Mesenchymal stem cell (in vitro differentiated cells and primary cell): ENCODE results near the gene FOXD4.
"Not testable (repeated sequence)": the region's sequence is repeated elsewhere in the genome, so short reads cannot be mapped to it uniquely, and the experiment has no call there.

ENCODE experiments used
- DNase-seq: peaks from one replicate; pipeline ENCODE4 v3.0.0-alpha.2; 2013
- H2AFZ ChIP-seq: one replicate; pipeline ENCODE4 v1.6.1; 2013; ENCODE audit warnings: low read depth, mild to moderate bottlenecking, control low read depth, inconsistent platforms, low read length, moderate library complexity
- H2AK5ac ChIP-seq: 2 replicates; pipeline ENCODE4 v1.6.1; 2013; ENCODE audit warnings: low read length, moderate library complexity, mild to moderate bottlenecking, inconsistent platforms; ENCODE audit not compliant: severe bottlenecking
- H2BK120ac ChIP-seq: one replicate; pipeline ENCODE4 v1.6.1; 2013; ENCODE audit warnings: low read depth, mild to moderate bottlenecking, inconsistent platforms, low read length, moderate library complexity
- H2BK12ac ChIP-seq, 2 experiments: one replicate each; pipeline ENCODE4 v1.6.1; 2013; ENCODE audit warnings: inconsistent platforms in 2 of 2, low read length in 2 of 2, mild to moderate bottlenecking in 2 of 2, moderate library complexity in 2 of 2, control low read depth in 1 of 2
- H2BK15ac ChIP-seq: one replicate; pipeline ENCODE4 v1.6.1; 2013; ENCODE audit warnings: mild to moderate bottlenecking, low read depth, inconsistent platforms; ENCODE audit not compliant: poor library complexity, severe bottlenecking
- H2BK5ac ChIP-seq: 2 replicates; pipeline ENCODE4 v1.6.1; 2013; ENCODE audit warnings: low read depth, mild to moderate bottlenecking, low read length, control low read depth, inconsistent platforms; ENCODE audit not compliant: poor library complexity, severe bottlenecking
- H3K14ac ChIP-seq, 2 experiments: one replicate each; pipeline ENCODE4 v1.6.1; 2013; ENCODE audit warnings: inconsistent platforms in 2 of 2, low read length in 2 of 2, control low read depth in 1 of 2, mild to moderate bottlenecking in 1 of 2, moderate library complexity in 1 of 2
- H3K18ac ChIP-seq, 2 experiments: one replicate each; pipeline ENCODE4 v1.6.1; 2013; ENCODE audit warnings: inconsistent platforms in 2 of 2, low read length in 2 of 2, control low read depth in 1 of 2, low read depth in 1 of 2, mild to moderate bottlenecking in 1 of 2
- H3K23ac ChIP-seq, 2 experiments: one replicate each; pipeline ENCODE4 v1.6.1; 2013; ENCODE audit warnings: inconsistent platforms in 2 of 2, low read length in 2 of 2, mild to moderate bottlenecking in 2 of 2, moderate library complexity in 2 of 2, control low read depth in 1 of 2
- H3K27ac ChIP-seq: 2 replicates; pipeline ENCODE4 v1.5.1; 2013; ENCODE audit warnings: mild to moderate bottlenecking, moderate library complexity, low read length, control low read depth, inconsistent platforms; ENCODE audit not compliant: poor library complexity, severe bottlenecking
- H3K27me3 ChIP-seq, 2 experiments: 2 replicates each; pipeline versions ENCODE4 v1.6.1 to v1.7.0; 2013; ENCODE audit warnings: low read length in 2 of 2, mild to moderate bottlenecking in 2 of 2, moderate library complexity in 2 of 2, control low read depth in 1 of 2, inconsistent platforms in 1 of 2; ENCODE audit not compliant: control insufficient read depth in 1 of 2, insufficient read depth in 1 of 2
- H3K36me3 ChIP-seq, 2 experiments: 2 replicates each; pipeline versions ENCODE4 v1.6.1 to v1.7.0; 2013; ENCODE audit warnings: low read length in 2 of 2, control low read depth in 1 of 2, inconsistent platforms in 1 of 2, low read depth in 1 of 2, mild to moderate bottlenecking in 1 of 2; ENCODE audit not compliant: insufficient read depth in 2 of 2, control insufficient read depth in 1 of 2
- H3K4ac ChIP-seq, 2 experiments: one replicate each; pipeline ENCODE4 v1.6.1; 2013; ENCODE audit warnings: inconsistent platforms in 2 of 2, low read length in 2 of 2, mild to moderate bottlenecking in 2 of 2, moderate library complexity in 2 of 2, control low read depth in 1 of 2, low read depth in 1 of 2
- H3K4me1 ChIP-seq: 2 replicates; pipeline ENCODE4 v1.6.1; 2013; ENCODE audit warnings: low read depth, low read length, control low read depth; ENCODE audit not compliant: control insufficient read depth, insufficient read depth
- H3K4me2 ChIP-seq: 2 replicates; pipeline ENCODE4 v1.6.1; 2013; ENCODE audit warnings: low read length, mild to moderate bottlenecking, inconsistent platforms; ENCODE audit not compliant: poor library complexity, severe bottlenecking
- H3K4me3 ChIP-seq, 2 experiments: 2 replicates each; pipeline versions ENCODE4 v1.5.1 to v1.7.0; 2013; ENCODE audit warnings: low read length in 2 of 2, mild to moderate bottlenecking in 2 of 2, control low read depth in 1 of 2, low read depth in 1 of 2; ENCODE audit not compliant: insufficient read depth in 1 of 2
- H3K79me1 ChIP-seq: replicated peaks from 2 replicates; pipeline ENCODE4 v1.6.1; 2013; ENCODE audit warnings: mild to moderate bottlenecking, control low read depth, low read length, inconsistent platforms; ENCODE audit not compliant: poor library complexity, severe bottlenecking
- H3K9ac ChIP-seq: 2 replicates; pipeline ENCODE4 v1.7.0; 2013; ENCODE audit warnings: mild to moderate bottlenecking, low read length, moderate library complexity
- H3K9me3 ChIP-seq: 2 replicates; pipeline ENCODE4 v1.7.0; 2013; ENCODE audit warnings: mild to moderate bottlenecking, low read length; ENCODE audit not compliant: control insufficient read depth
- H4K8ac ChIP-seq: one replicate; pipeline ENCODE4 v1.6.1; 2013; ENCODE audit warnings: inconsistent platforms, mild to moderate bottlenecking, low read length, moderate library complexity
- H4K91ac ChIP-seq: one replicate; pipeline ENCODE4 v1.6.1; 2013; ENCODE audit warnings: mild to moderate bottlenecking, low read length, inconsistent platforms
- WGBS: methylation state at CpG from one replicate; pipeline ENCODE4 v1.1.7; 2013; ENCODE audit warnings: mixed read lengths; 5-methylcytosine and 5-hydroxymethylcytosine counted together

Gene FOXD4

GRCh38 chr9:78333-78732 lies 39.9 kb downstream of the FOXD4 start:
- H3K27ac ChIP-seq, H3K9me3 ChIP-seq, H2BK15ac ChIP-seq, H4K91ac ChIP-seq, H2AFZ ChIP-seq, H3K4me3 ChIP-seq, H2AK5ac ChIP-seq, H3K36me3 ChIP-seq, H3K4ac ChIP-seq, H3K23ac ChIP-seq, H3K14ac ChIP-seq, H2BK12ac ChIP-seq, H3K27me3 ChIP-seq, H3K4me2 ChIP-seq, H3K79me1 ChIP-seq, H3K18ac ChIP-seq, H3K9ac ChIP-seq, H4K8ac ChIP-seq, DNase-seq, H2BK120ac ChIP-seq, H3K4me1 ChIP-seq, H2BK5ac ChIP-seq: not testable (repeated sequence)
- 86% methylated on average over 2 of the region's 3 CpGs for WGBS

- not testable (repeated sequence) for H3K27me3 ChIP-seq, H3K9me3 ChIP-seq, H2BK15ac ChIP-seq, H4K91ac ChIP-seq, H3K18ac ChIP-seq, H3K4me1 ChIP-seq, H3K9ac ChIP-seq, H2BK12ac ChIP-seq, H2BK120ac ChIP-seq, H3K4me3 ChIP-seq, H2BK5ac ChIP-seq, H2AK5ac ChIP-seq, H3K4me2 ChIP-seq, H4K8ac ChIP-seq, H3K79me1 ChIP-seq, H3K36me3 ChIP-seq, H3K4ac ChIP-seq, DNase-seq, H2AFZ ChIP-seq, H3K27ac ChIP-seq, H3K23ac ChIP-seq, H3K14ac ChIP-seq
- no CpG with 5 or more reads among the region's 3 CpGs for WGBS
These were observed 41.8 kb downstream of the FOXD4 start for GRCh38 chr9:76389-76788.

GRCh38 chr9:73900-74525 lies 44.2 kb downstream of the FOXD4 start:
- not testable (repeated sequence) for H2AK5ac ChIP-seq, H3K27ac ChIP-seq, H3K79me1 ChIP-seq, H2BK15ac ChIP-seq, H2AFZ ChIP-seq, H2BK12ac ChIP-seq, H4K8ac ChIP-seq, H3K4ac ChIP-seq, H3K14ac ChIP-seq, H3K27me3 ChIP-seq, H3K23ac ChIP-seq, H4K91ac ChIP-seq, H2BK5ac ChIP-seq, H3K36me3 ChIP-seq, H3K4me1 ChIP-seq, H2BK120ac ChIP-seq, H3K9me3 ChIP-seq, H3K18ac ChIP-seq
- Histone ChIP-seq H3K4me3 (peak overlapping the region in 1 of 2 experiments; percentile 68), H3K9ac (peak overlapping the region; percentile 36), H3K4me2 (peak overlapping the region; percentile 66)
- no CpG with 5 or more reads among the region's 18 CpGs for WGBS
- peak; percentile 15 for DNase-seq

GRCh38 chr9:73076-73899 lies 44.9 kb downstream of the FOXD4 start:
- not testable (repeated sequence) for H3K27me3 ChIP-seq, H2AK5ac ChIP-seq, H3K36me3 ChIP-seq, H2AFZ ChIP-seq, H3K23ac ChIP-seq, H2BK5ac ChIP-seq, H2BK15ac ChIP-seq, H3K14ac ChIP-seq, H3K4ac ChIP-seq, H3K4me1 ChIP-seq, H4K8ac ChIP-seq, H4K91ac ChIP-seq, H2BK12ac ChIP-seq, H2BK120ac ChIP-seq, H3K27ac ChIP-seq, H3K79me1 ChIP-seq, H3K9me3 ChIP-seq
- DNase-seq = peak; percentile 41
- WGBS = under 1% methylated on average over 50 of the region's 109 CpGs
- Histone ChIP-seq H3K4me3 (peak overlapping the region; percentile 46 to 68), H3K9ac (peak overlapping the region; percentile 36), H3K18ac (peak overlapping the region in 1 of 2 experiments; percentile 38), H3K4me2 (peak overlapping the region; percentile 66)
